ENCODE measurements around the gene GABRB1.

The GABRB1 gene

DNA sequence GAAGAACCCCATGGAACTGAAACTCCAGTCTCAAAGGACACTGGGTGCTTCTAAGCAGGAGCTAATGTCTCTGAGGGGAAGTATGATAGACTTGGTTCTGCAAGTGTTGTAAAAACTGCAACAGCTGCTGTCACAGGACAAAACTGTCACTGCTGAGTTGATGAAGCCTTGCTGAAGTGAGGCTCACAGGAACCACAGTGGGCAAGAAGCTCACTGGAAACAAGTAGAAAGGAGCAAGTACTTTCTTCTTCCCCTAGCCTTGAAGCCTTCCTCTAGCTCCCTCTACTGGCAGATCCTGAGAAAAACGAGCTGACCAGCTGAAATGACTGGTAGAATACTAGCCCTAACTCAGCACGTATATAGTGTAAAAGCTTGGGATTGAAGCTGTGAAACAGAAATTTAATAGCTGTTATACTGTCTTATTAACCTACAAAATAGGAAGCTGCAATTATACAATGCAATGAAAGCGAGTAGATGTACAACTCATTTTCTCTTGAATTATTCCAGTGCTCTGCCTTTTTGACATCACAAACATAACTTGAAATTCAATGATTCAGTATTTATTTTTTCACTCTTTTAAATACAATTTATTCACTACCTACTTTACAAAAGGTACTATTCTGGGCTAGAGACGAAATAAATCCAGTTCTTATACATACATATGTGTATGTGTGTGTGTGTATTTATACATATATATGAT, 91.4 kb downstream of the GABRB1 start:
- DNase-seq: peak; percentile 81 to 86

DNA sequence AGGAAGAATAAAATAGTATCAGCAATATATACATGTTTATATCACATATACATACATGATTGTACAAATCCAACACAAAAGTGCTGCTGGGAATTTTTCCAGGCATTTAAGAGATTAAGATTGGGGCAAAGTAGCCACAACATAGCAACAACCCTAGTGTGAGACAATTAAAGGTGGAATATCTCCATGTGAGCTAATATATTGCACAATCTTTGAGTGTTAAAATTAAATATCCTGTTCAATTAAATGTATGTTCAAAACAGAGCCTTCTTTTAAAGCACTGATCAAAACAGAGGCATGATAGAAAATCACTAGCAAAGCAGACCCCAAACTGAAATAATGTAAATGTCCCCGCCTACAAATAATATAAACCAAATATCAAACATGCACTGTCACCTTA, 97.6 kb downstream of the GABRB1 start:
- no peak for DNase-seq

- DNase-seq: no peak
These were observed 103.8 kb downstream of the GABRB1 start for GRCh38 chr4:47135210-47135609.

DNA sequence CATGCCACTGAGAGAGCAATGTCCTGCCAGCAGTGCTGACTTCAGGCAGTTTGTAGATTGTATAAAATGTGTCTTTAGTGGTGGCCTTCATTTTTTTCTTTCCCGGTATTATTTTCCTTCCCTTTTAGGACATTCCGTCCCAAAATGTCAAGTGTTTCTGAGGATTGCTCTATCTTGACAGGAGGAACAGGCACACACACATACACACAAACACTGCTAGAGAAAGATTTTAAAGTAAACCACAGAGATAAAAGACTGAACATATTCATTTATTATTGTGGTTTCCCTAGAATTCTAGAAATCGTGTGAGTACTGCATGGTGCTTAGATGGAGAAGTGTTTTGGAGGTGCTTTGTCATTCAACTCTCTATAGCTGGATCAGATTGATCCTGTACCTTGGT, 111.9 kb downstream of the GABRB1 start:
- no peak for DNase-seq

GRCh38 chr4:47145630-47146029, 114.3 kb downstream of the GABRB1 start:
- DNase-seq: peak; percentile 32 to 47

DNA sequence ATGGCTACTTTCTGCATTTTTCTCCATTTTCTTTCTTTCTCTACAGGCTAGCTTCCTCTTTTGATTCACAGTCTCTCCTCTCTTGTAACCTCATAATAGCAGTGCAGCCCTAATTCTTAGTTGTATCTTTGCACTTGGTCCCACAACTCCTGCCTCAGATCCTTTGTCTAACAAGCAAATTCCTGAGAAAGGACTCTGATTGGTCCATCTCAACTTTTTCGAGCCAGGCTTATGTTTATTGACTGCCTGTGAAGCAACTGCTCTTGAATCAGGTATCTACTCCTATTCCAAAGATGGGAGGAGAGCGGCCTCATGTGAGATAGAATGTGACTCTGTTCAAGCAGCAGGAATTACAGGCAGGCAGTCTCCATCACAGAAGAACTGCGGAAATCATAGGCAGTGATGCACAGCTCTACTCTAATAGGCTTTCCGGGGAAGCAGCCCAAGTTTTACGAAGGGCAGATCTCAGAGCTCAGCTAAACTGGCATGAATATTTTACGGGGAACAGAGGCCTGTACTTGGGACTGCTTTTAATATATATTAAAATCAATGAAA, 123.5 kb downstream of the GABRB1 start:
- DNase-seq: no peak

GRCh38 chr4:47155919-47156318, 124.6 kb downstream of the GABRB1 start:
- no peak for DNase-seq

- DNase-seq: no peak
These were observed 128.7 kb downstream of the GABRB1 start for GRCh38 chr4:47160095-47160494.

DNA sequence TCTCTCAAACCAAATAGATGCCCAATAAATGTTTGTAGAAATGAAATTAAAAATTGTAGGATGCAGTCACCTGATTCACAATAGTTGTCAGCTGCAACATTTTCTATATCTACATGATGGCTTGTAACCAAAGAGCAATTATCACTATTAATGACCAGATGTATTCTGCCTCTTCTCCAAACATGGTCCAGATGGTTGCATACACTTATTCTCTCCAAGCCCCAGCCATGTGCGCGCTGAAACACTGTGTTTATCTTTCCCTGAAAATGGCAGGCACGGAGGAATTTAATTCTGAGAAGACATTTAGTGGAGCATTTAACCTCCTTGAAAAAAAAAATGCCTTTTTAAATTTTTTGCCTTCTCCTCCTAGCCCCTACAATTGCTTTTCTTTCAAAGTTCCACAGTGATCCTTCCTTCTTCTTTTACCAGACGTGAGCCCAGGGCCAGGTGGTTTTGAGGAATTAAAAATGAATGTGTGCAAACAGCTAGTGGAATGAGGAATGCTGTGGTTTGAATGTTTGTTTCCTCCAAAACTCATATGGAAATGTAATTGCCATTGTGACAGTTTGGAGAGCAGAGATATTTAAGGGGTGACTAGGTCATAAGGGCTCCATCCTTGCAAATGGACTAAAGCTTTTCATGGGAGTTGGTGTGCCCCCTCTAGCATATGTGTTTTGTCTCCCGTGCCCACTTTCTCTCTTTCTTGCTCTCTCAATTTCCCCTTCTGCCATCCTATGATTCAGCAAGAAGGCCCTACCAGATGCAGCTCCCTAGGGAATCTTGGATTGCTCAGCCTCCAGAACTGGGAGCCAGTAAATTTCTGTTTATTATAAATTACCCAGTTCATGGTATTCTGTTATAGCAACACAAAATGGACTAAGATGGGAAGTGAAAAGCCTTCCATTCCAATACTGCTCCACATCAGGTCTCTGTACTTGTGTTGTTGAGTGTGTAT, 136.0 kb downstream of the GABRB1 start:
- DNase-seq: peak; percentile 83 to 93

DNA sequence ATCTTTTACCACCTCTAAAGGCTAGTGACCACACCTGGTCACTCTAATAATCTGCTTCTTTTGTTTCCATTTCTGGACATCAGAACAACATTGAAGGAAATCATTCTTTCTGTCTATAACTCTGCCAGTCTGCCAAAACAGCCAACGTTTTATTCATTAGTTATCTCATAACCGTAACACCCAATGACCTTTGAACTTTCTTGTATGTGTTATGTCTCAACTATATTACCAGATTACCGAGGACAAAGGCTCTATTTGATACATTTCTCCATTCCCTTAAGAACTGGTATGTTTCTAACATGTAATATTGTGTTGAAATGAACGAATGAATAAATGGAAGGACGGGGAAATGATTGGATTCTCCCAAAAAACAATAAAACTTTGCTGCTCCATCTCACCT, 152.7 kb downstream of the GABRB1 start:
- DNase-seq: no peak

- DNase-seq: peak in 1 of 2 experiments; percentile 47
These were observed 154.4 kb downstream of the GABRB1 start for GRCh38 chr4:47185761-47186160.

DNA sequence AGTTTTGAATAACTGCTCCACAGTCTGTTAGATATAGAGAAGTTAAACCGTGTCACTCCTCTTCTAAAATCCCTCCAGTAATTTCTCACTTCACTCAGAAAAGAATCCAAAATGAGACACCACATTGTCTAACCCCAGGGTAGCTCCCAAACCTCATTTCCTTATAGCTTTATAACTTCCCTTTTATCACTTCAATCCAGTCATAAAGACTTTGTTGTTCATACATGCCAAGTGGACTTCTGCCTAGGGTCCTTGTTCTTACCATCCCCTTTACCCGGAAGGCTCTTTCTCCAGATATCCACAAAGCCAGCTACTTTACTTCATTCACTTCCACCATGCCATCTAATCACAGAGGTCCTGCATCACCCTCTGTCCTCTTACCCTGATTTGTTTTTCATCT, 156.2 kb downstream of the GABRB1 start:
- no peak for DNase-seq

- no peak for DNase-seq
These were observed 161.8 kb downstream of the GABRB1 start for GRCh38 chr4:47193179-47193578.

- no peak for DNase-seq
These were observed 162.8 kb downstream of the GABRB1 start for GRCh38 chr4:47194036-47194737.

DNA sequence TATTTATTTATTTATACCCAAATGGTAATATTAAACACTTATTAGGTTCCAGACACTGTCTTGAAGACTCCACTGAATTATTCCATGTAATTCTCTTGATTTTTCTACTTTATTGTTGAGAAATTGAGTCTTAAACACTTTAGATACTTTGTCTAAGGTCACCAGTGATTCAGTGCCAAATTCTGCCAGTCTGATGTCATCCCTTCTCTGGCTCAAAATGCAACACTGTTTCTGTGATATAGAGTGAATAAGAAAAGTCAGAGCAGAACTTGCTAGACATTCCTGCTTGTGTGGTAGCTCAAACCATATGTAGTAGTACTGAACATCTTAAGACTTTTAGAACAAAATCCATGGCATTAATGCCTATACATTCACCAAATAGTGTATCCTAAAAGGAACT, 164.3 kb downstream of the GABRB1 start:
- DNase-seq: no peak

- peak; percentile 72 to 90 for DNase-seq
These were observed 167.4 kb downstream of the GABRB1 start for GRCh38 chr4:47198791-47199190.

GRCh38 chr4:47203593-47203992, 172.2 kb downstream of the GABRB1 start:
- DNase-seq: peak in 1 of 2 experiments; percentile 8

DNA sequence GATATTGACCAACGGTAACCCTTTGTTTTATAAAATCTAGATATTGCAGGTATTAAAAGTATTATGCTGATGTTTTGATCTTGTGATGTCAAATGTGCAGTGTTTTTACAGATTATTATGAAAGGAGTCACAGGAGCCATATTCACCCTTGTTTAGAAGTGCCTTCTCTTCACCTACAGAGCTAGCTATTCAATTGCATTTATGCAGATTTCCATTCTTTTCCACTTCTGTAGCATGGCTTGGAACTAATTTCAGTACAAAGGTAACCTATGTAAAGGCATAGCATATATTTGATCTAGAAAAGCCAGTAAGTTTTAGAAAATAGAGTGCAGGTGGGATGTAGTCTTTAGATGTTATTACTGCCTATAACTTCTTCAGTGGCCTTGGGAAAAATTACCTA, 176.2 kb downstream of the GABRB1 start:
- DNase-seq: no peak

GRCh38 chr4:47209833-47210232, 178.5 kb downstream of the GABRB1 start:
- DNase-seq: no peak

- DNase-seq: peak; percentile 57 to 81
These were observed 179.5 kb downstream of the GABRB1 start for GRCh38 chr4:47210828-47211227.

DNA sequence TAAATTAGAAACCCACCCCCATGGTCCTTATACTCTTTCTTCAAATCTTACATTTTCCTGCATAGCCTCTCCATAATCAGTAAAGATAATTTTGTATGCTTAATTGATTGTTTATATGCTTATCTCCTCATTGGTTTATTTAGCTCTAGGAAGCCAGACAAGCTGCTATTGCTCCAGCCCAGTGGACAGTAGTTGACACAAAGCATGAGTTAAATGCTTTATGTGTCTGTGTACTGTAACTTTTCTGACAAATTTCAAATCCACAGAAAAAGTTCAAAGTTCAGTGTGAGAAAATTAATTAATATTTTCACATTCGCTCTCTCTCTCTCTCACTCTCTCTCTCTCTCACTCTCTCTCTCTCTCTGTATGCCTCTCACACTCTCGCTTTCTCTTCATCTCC, 181.7 kb downstream of the GABRB1 start:
- DNase-seq: no peak

DNA sequence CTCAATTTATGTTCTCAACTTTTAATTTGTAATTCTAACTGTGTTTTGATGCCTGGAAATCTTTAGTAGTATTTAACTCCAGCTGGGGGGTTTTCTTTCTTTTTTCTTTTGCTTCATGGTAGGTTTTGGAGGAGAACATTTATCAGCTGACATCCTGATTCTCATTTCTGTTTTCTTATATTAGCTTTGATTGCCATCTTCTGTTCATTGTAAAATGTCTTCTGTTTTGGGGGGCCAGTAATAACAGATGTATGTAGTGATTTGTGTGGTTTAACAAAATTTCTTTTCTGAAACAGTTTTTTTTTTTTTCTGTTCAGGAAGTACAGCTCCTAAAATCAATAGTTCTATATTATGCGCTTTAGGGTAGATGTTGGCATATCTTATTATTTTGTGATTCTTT, 182.2 kb downstream of the GABRB1 start:
- DNase-seq: no peak

DNA sequence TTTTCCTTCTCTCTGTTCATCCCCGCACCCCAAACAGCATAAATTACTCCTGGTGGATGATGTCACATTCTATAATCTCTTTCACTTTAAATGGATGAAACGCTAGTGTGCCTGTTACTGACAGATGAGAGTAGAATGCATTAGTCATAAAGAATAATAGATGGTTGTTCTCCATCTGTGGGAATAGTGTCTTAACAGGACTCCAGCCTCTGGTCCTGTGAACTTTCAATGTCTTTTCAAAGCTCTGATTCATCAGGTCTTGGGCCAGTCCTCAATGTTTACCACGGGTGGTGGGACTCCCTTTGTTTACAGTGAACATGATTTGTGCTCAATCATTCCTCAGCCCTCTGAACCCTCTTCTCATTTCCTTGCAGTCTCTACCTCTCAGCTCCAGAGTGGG, 182.6 kb downstream of the GABRB1 start:
- DNase-seq: no peak
